Stimulated activated CD8-positive, alpha-beta memory T cell treated with anti-CD3 and anti-CD28 coated beads, Interleukin-2, amount 100 ng/mL, for 1 hour (primary cell): ENCODE results near the gene TSEN54.

Experiments used
- DNase-seq, 2 donors: peaks; one replicate each; pipeline ENCODE4 v3.0.0-alpha.2; 2020; ENCODE audit warnings: low read depth in 2 of 2

TSEN54 gene

GRCh38 chr17:75542728-75543336 lies 26.5 kb downstream of the TSEN54 start:
- no peak for DNase-seq

- DNase-seq = no peak
Measured at GRCh38 chr17:75544250-75544649, 27.9 kb downstream of the TSEN54 start.

GRCh38 chr17:75546181-75546580 lies 29.9 kb downstream of the TSEN54 start:
- DNase-seq = no peak

- DNase-seq = no peak
Measured at GRCh38 chr17:75547091-75547490, 30.8 kb downstream of the TSEN54 start.

- DNase-seq = no peak
Measured at GRCh38 chr17:75548813-75549212, 32.5 kb downstream of the TSEN54 start.

- DNase-seq = no peak
Measured at GRCh38 chr17:75549246-75550138, 33.2 kb downstream of the TSEN54 start.

GRCh38 chr17:75550139-75550465 lies 33.8 kb downstream of the TSEN54 start:
- DNase-seq = no peak

GRCh38 chr17:75551266-75551665 lies 34.9 kb downstream of the TSEN54 start:
- no peak for DNase-seq

GRCh38 chr17:75552425-75553294 lies 36.3 kb downstream of the TSEN54 start:
- DNase-seq = no peak

- DNase-seq = no peak
Measured at GRCh38 chr17:75553295-75554110, 37.2 kb downstream of the TSEN54 start.

GRCh38 chr17:75555679-75556153 lies 39.4 kb downstream of the TSEN54 start:
- no peak for DNase-seq

- no peak for DNase-seq
Measured at GRCh38 chr17:75557075-75557851, 40.9 kb downstream of the TSEN54 start.

GRCh38 chr17:75557852-75558665 lies 41.7 kb downstream of the TSEN54 start:
- DNase-seq = no peak

- DNase-seq = no peak
Measured at GRCh38 chr17:75558666-75559530, 42.6 kb downstream of the TSEN54 start.

- DNase-seq = no peak
Measured at GRCh38 chr17:75559958-75560533, 43.7 kb downstream of the TSEN54 start.

- DNase-seq = no peak
Measured at GRCh38 chr17:75561927-75562603, 45.7 kb downstream of the TSEN54 start.

GRCh38 chr17:75563063-75563758 lies 46.9 kb downstream of the TSEN54 start:
- DNase-seq = no peak
